KBM-7 (cell line): Measurements from ENCODE around the gene AKAP9.
"Not testable (repeated sequence)": the region's sequence is repeated elsewhere in the genome, so short reads cannot be mapped to it uniquely, and the experiment has no call there.

ENCODE experiments used
- DNase-seq: peaks from one replicate; pipeline ENCODE4 v3.0.0-alpha.2; 2015
- in situ Hi-C: fragments of 300-500 bp; cut with MboI; formaldehyde crosslinking; loops from 2 replicates; pipeline ENCODE4 v1.14.3; 2020; ENCODE audit warnings: low sequenced_read_pairs, low pct_unique_long_range_greater_than_20kb, mixed read lengths

The AKAP9 gene

GRCh38 chr7:91940572-91941341 lies at the start of gene AKAP9:
Gene AKAP9, plus strand, starts transcription at chr7:91940862. Its CDS starts 238 bp downstream, at chr7:91941100.
- DNase-seq, result peak; percentile 88
- in situ Hi-C loops, result no loop called here

- no peak for DNase-seq
- in situ Hi-C loops, result no loop called here
Observed at GRCh38 chr7:91892099-91892705, 48.5 kb upstream of the AKAP9 start.

- DNase-seq, result no peak
- in situ Hi-C loops, result no loop called here
Observed at GRCh38 chr7:91892821-91893340, 47.8 kb upstream of the AKAP9 start.

- in situ Hi-C loops, DNase-seq: not testable (repeated sequence)
Observed at GRCh38 chr7:91893699-91894098, 47.0 kb upstream of the AKAP9 start.

GRCh38 chr7:91894781-91895480 lies 45.7 kb upstream of the AKAP9 start:
- DNase-seq, result no peak
- in situ Hi-C loops, result no loop called here

- DNase-seq, result no peak
- in situ Hi-C loops, result no loop called here
Observed at GRCh38 chr7:91898240-91898992, 42.2 kb upstream of the AKAP9 start.

- DNase-seq, result no peak
- in situ Hi-C loops, result no loop called here
Observed at GRCh38 chr7:91899563-91899962, 41.1 kb upstream of the AKAP9 start.

GRCh38 chr7:91910171-91910570 lies 30.5 kb upstream of the AKAP9 start:
- in situ Hi-C loops, result no loop called here
- no peak for DNase-seq

- DNase-seq, result no peak
- in situ Hi-C loops, result no loop called here
Observed at GRCh38 chr7:91911121-91911520, 29.5 kb upstream of the AKAP9 start.

- DNase-seq, result no peak
- in situ Hi-C loops, result no loop called here
Observed at GRCh38 chr7:91912494-91912893, 28.2 kb upstream of the AKAP9 start.

GRCh38 chr7:91913612-91914011 lies 27.1 kb upstream of the AKAP9 start:
- in situ Hi-C loops, result no loop called here
- no peak for DNase-seq

- DNase-seq, result no peak
- in situ Hi-C loops, result no loop called here
Observed at GRCh38 chr7:91915401-91916050, 25.1 kb upstream of the AKAP9 start.

- in situ Hi-C loops, result no loop called here
- DNase-seq, result no peak
Observed at GRCh38 chr7:91916051-91916440, 24.6 kb upstream of the AKAP9 start.

- in situ Hi-C loops, result no loop called here
- DNase-seq, result no peak
Observed at GRCh38 chr7:91918356-91918755, 22.3 kb upstream of the AKAP9 start.

GRCh38 chr7:91922857-91923256 lies 17.8 kb upstream of the AKAP9 start:
- in situ Hi-C loops, result no loop called here
- no peak for DNase-seq

- DNase-seq, result no peak
- in situ Hi-C loops, result no loop called here
Observed at GRCh38 chr7:91927912-91928311, 12.8 kb upstream of the AKAP9 start.

GRCh38 chr7:91929463-91929862 lies 11.2 kb upstream of the AKAP9 start:
- DNase-seq, result no peak
- in situ Hi-C loops, result no loop called here

- DNase-seq, result peak; percentile 63
- in situ Hi-C loops, result no loop called here
Observed at GRCh38 chr7:91940171-91940570, 491 bp upstream of the AKAP9 start.

- in situ Hi-C loops, result no loop called here
- peak; percentile 51 for DNase-seq
Observed at GRCh38 chr7:91941450-91941849, 788 bp downstream of the AKAP9 start.
